Liver (tissue), 3 donors: ENCODE measurements around the gene PLPP2.
"Not testable (repeated sequence)": the region's sequence is repeated elsewhere in the genome, so short reads cannot be mapped to it uniquely, and the experiment has no call there.

ENCODE experiments used
- CTCF ChIP-seq: fragments of 150-350 bp; IDR thresholded peaks from 2 replicates; pipeline ENCODE4 v1.5.1; 2017; ENCODE audit warnings: improper control_type of control experiment, low read depth, low read length; ENCODE audit not compliant: missing input control
- EGR1 ChIP-seq, 2 donors: IDR thresholded peaks; 2 replicates each; pipeline ENCODE4 v1.6.1; 2016 to 2018; ENCODE audit warnings: antibody characterized with exemption in 2 of 2, low read depth in 2 of 2
- MAX ChIP-seq: IDR thresholded peaks from 2 replicates; pipeline ENCODE4 v1.6.1; 2016; ENCODE audit warnings: antibody characterized with exemption
- RAD21 ChIP-seq, 2 donors: IDR thresholded peaks; 2 replicates each; pipeline ENCODE4 v1.6.1; 2016; ENCODE audit warnings: antibody characterized with exemption in 2 of 2, mild to moderate bottlenecking in 2 of 2
- REST ChIP-seq: IDR thresholded peaks from 2 replicates; pipeline ENCODE4 v1.6.1; 2016; ENCODE audit warnings: antibody characterized with exemption, mild to moderate bottlenecking
- TAF1 ChIP-seq: conservative IDR thresholded peaks from 2 replicates; pipeline ENCODE4 v1.6.1; 2016; ENCODE audit warnings: antibody characterized with exemption, mild to moderate bottlenecking
- YY1 ChIP-seq: IDR thresholded peaks from 2 replicates; pipeline ENCODE4 v1.6.1; 2016; ENCODE audit warnings: antibody characterized with exemption, mild to moderate bottlenecking
- ZBTB33 ChIP-seq: IDR thresholded peaks from 2 replicates; pipeline ENCODE4 v1.6.1; 2016; ENCODE audit warnings: antibody characterized with exemption
- donor health status: healthy.
- donor health status: healthy.

GRCh38 chr19:245900-246299 lies 45.3 kb downstream of the PLPP2 start:
- TF ChIP-seq REST; CTCF; YY1; MAX; ZBTB33; RAD21 (IDR thresholded peaks at IDR 0.05); TAF1; EGR1 (IDR thresholded peaks at IDR 0.05; ENCODE audit: low read depth in 2 of 2): not testable (repeated sequence)
